ENCODE data around the gene AMFR. TPM values are rescaled to one million over a fixed set of nuclear protein-coding genes. Genes with fewer than 3 reads are reported as not detected.

The AMFR gene
- total and polyA plus RNA-seq, 2 of the 8 experiments (the other 6 are each of a cell fraction or from before 2014, with no cell fraction given), result 18.6 to 21.7 TPM

DNA sequence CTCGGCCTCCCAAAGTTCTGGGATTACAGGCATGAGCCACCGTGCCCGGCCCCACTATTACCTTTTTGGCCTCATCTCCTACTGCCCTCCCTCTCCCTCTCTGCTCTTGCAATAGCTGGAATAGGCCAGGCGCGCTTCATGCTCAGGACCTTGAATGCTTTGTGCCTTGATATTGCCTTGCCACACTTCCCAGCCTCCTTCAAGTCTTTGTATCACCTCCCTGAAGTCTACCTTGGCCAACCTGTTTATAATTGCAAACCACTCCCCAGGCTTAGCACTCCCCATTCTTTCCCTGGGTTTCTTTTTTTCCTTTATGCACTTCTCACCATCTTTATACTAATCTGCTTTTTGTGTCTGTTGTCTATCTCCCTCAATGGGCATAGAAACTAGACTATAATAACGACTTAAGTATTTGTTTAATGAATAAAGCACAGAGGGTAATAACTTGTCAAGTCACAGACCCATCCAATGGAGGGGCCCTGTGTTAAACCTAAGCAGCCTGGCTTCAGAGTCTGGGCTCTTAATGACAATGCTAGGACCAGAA, 32.7 kb upstream of the AMFR start:
- Histone ChIP-seq H4K5ac (ENCODE audit: insufficient read length, low read depth, low read length) (no peak overlapping the region), H3K9me3 (ENCODE audit: insufficient read depth in 2 of 2, low read depth in 1 of 2, low read length in 1 of 2) (no peaks in the 10 kb centered on the region), H3K4me3 (ENCODE audit: extremely low read depth in 1 of 4, insufficient read depth in 2 of 4, low read depth in 3 of 4, low read length in 4 of 4) (no peak overlapping the region), H2BK15ac (ENCODE audit: low read length) (no peak overlapping the region), H3K4ac (replicated peaks; ENCODE audit: insufficient read length, low read depth, low read length) (no peak overlapping the region), H4K20me1 (replicated peaks in 1 of 2; ENCODE audit: control insufficient read depth in 1 of 2, insufficient read depth in 2 of 2, low read length in 2 of 2) (no peaks in the 10 kb centered on the region), H3K14ac (ENCODE audit: insufficient read length) (no peak overlapping the region), H3K18ac (ENCODE audit: extremely low read depth, low read length) (no peak overlapping the region), H3K4me2 (ENCODE audit: insufficient read depth in 1 of 2, low read depth in 2 of 2, low read length in 2 of 2) (no peak overlapping the region), H3K23ac (ENCODE audit: insufficient read length) (no peak overlapping the region), H3K27me3 (replicated peaks in 1 of 4; ENCODE audit: control insufficient read depth in 3 of 4, extremely low read depth in 1 of 4, insufficient read depth in 3 of 4, low read length in 3 of 4) (no peaks in the 10 kb centered on the region), H3K36me3 (ENCODE audit: control insufficient read depth in 2 of 4, insufficient read depth in 4 of 4, low read length in 3 of 4) (peaks cover 12 to 73% (median 44%) of the 10 kb centered on the region in 4 experiments), H3K56ac (replicated peaks; ENCODE audit: insufficient read length, low read depth, low read length) (no peak overlapping the region), H2AK5ac (ENCODE audit: low read depth, low read length) (no peak overlapping the region), H3K79me1 (ENCODE audit: low read depth, low read length) (no peaks in the 10 kb centered on the region; the same call in 1 of the 2 replicates), H2AFZ (ENCODE audit: low read length) (no peak overlapping the region), H3K4me1 (replicated peaks in 1 of 4; ENCODE audit: control insufficient read depth in 3 of 4, insufficient read depth in 4 of 4, low read length in 3 of 4) (no peaks in the 10 kb centered on the region), H3K27ac (ENCODE audit: low read depth, low read length) (no peak overlapping the region), H3K79me2 (ENCODE audit: control insufficient read depth in 1 of 2, insufficient read depth in 2 of 2, low read length in 2 of 2) (peaks cover 0 to 7% of the 10 kb centered on the region in 2 experiments; a peak in 2 of 4 replicates), H2BK20ac (ENCODE audit: low read length) (no peak overlapping the region), H2BK12ac (ENCODE audit: low read depth, low read length) (no peak overlapping the region), H4K91ac (replicated peaks; ENCODE audit: insufficient read length, low read length) (no peak overlapping the region), H2BK5ac (ENCODE audit: low read depth, low read length) (no peak overlapping the region), H2BK120ac (replicated peaks; ENCODE audit: low read depth, low read length) (no peak overlapping the region), H3K23me2 (ENCODE audit: low read depth, low read length) (no peaks in the 10 kb centered on the region), H4K8ac (ENCODE audit: extremely low read depth, insufficient read depth, low read length) (no peak overlapping the region), H3K9ac (replicated peaks in 1 of 4; ENCODE audit: extremely low read depth in 1 of 4, low read depth in 3 of 4, low read length in 3 of 4) (no peak overlapping the region)
- POLR2A ChIA-PET (ENCODE audit: partially characterized antibody), result interaction anchor here (1.0 kb wide), 1 partner anchor 11 kb away, joined by 3 read pairs; no protein-coding TSS in a partner anchor
- TF ChIP-seq POU5F1 (IDR thresholded peaks at IDR 0.05; ENCODE audit: low read depth, low read length) (no peak), CHD1 (IDR thresholded peaks at IDR 0.05; ENCODE audit: low read depth, low read length) (no peak), CBX8 (IDR thresholded peaks at IDR 0.05; ENCODE audit: borderline replicate concordance, low read depth, low read length) (no peak), MAFK (IDR thresholded peaks at IDR 0.05; ENCODE audit: low read depth, low read length) (no peak), PHF8 (conservative IDR thresholded peaks at IDR 0.05; ENCODE audit: low read depth, low read length) (no peak), RNF2 (IDR thresholded peaks at IDR 0.05; ENCODE audit: borderline replicate concordance, low read depth, low read length, missing control alignments, poor library complexity, severe bottlenecking) (no peak), TEAD4 (IDR thresholded peaks at IDR 0.05; ENCODE audit: low read depth, low read length) (no peak), SP2 (IDR thresholded peaks at IDR 0.05; ENCODE audit: low read length) (no peak)
- TF ChIP-seq, protein P1, sequence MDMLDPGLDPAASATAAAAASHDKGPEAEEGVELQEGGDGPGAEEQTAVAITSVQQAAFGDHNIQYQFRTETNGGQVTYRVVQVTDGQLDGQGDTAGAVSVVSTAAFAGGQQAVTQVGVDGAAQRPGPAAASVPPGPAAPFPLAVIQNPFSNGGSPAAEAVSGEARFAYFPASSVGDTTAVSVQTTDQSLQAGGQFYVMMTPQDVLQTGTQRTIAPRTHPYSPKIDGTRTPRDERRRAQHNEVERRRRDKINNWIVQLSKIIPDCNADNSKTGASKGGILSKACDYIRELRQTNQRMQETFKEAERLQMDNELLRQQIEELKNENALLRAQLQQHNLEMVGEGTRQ (IDR thresholded peaks at IDR 0.05; ENCODE audit: low read length), result no peak
- FAIRE-seq (no peak), DNase-seq (ENCODE audit: low read depth in 1 of 2, low spot score in 2 of 2) (no peak)
- CTCF ChIA-PET (ENCODE audit: partially characterized antibody), result no interaction called here
- 90% methylated on average over 6 of the region's 6 CpGs; no CpG with 5 or more reads in 1 of the 2 experiments for WGBS, 2 experiments (ENCODE audit: extremely low coverage in 1 of 2, insufficient coverage in 1 of 2, insufficient read length in 1 of 2, insufficient replicate concordance in 2 of 2, low coverage in 1 of 2, low lambda C conversion rate in 2 of 2, missing lambda C conversion rate in 1 of 2)
